Thyroid gland (tissue), 4 donors: ENCODE data around the gene CAST.
"Not testable (repeated sequence)": the region's sequence is repeated elsewhere in the genome, so short reads cannot be mapped to it uniquely, and the experiment has no call there.

ENCODE experiments used
- POLR2A ChIP-seq, 2 donors: fragments of 450-650 bp; IDR thresholded peaks; one replicate each; pipeline ENCODE4 v1.6.1; 2017; ENCODE audit warnings: antibody characterized with exemption in 2 of 2, mild to moderate bottlenecking in 2 of 2, moderate library complexity in 1 of 2
- TF ChIP-seq, protein P1 (sequence below), 6 experiments: fragments of 200-600 bp in 3 of 6; fragments of 450-650 bp in 3 of 6; sonication (generic) in 3 of 6; IDR thresholded peaks; one replicate each; pipeline ENCODE4 v1.5.1; 2016 to 2019; ENCODE audit warnings: antibody characterized with exemption in 6 of 6, mild to moderate bottlenecking in 2 of 6, inconsistent platforms in 1 of 6, moderate library complexity in 1 of 6

DNA sequence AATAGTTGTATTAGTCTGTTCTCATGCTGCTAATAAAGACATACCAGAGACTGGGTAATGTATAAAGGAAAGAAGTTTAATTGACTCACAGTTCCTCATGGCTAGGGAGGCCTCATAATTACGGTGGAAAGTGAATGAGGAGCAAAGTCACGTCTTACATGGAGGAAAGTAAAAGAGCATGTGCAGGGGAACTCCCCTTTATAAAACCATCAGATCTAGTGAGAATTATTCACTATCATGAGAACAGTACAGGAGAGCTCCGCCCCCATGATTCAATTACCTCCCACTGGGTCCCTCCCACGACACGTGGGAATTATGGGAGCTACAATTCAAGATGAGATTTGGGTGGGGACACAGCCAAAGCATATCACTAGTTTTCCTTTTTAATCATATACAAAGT, 82.0 kb downstream of the CAST start:
- not testable (repeated sequence) for TF ChIP-seq POLR2A (IDR thresholded peaks at IDR 0.05)
- TF ChIP-seq, protein P1, sequence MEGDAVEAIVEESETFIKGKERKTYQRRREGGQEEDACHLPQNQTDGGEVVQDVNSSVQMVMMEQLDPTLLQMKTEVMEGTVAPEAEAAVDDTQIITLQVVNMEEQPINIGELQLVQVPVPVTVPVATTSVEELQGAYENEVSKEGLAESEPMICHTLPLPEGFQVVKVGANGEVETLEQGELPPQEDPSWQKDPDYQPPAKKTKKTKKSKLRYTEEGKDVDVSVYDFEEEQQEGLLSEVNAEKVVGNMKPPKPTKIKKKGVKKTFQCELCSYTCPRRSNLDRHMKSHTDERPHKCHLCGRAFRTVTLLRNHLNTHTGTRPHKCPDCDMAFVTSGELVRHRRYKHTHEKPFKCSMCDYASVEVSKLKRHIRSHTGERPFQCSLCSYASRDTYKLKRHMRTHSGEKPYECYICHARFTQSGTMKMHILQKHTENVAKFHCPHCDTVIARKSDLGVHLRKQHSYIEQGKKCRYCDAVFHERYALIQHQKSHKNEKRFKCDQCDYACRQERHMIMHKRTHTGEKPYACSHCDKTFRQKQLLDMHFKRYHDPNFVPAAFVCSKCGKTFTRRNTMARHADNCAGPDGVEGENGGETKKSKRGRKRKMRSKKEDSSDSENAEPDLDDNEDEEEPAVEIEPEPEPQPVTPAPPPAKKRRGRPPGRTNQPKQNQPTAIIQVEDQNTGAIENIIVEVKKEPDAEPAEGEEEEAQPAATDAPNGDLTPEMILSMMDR (IDR thresholded peaks at IDR 0.05): not testable (repeated sequence)
